Sigmoid colon (tissue), 4 donors: ENCODE results near the gene CCNE1.

Experiments
- CTCF ChIP-seq, 4 experiments: fragments of 450-650 bp in 3 of 4; fragments of 200-600 bp in 1 of 4; IDR thresholded peaks; one replicate each; pipeline ENCODE4 v1.5.1; 2016 to 2019; ENCODE audit warnings: antibody characterized with exemption in 4 of 4, mild to moderate bottlenecking in 3 of 4, moderate library complexity in 2 of 4
- EP300 ChIP-seq, 4 donors: sonication (generic); formaldehyde crosslinking; IDR thresholded peaks; one replicate each; pipeline ENCODE4 v1.6.1; 2017; ENCODE audit warnings: antibody characterized with exemption in 4 of 4
- POLR2A ChIP-seq, 2 donors: fragments of 450-650 bp; IDR thresholded peaks; one replicate each; pipeline ENCODE4 v1.6.1; 2016; ENCODE audit warnings: antibody characterized with exemption in 2 of 2, mild to moderate bottlenecking in 2 of 2, moderate library complexity in 2 of 2

- TF ChIP-seq CTCF (IDR thresholded peaks at IDR 0.05) (no peak), EP300 (IDR thresholded peaks at IDR 0.05) (no peak), POLR2A (IDR thresholded peaks at IDR 0.05) (no peak)
Measured at GRCh38 chr19:29781386-29782259, 30.2 kb upstream of the CCNE1 start.
